Ovary (tissue), 9 donors: ENCODE data around the gene RUFY3. TPM values are rescaled to one million over a fixed set of nuclear protein-coding genes. Genes with fewer than 3 reads are reported as not detected.
"Not testable (repeated sequence)": the region's sequence is repeated elsewhere in the genome, so short reads cannot be mapped to it uniquely, and the experiment has no call there.

ENCODE experiments used
- DNase-seq, 5 donors: peaks; one replicate each; pipeline ENCODE4 v3.0.0-alpha.2; 2019 to 2020
- H3K27ac ChIP-seq, 2 donors: fragments of 200-600 bp; one replicate each; pipeline versions ENCODE4 v1.5.1 to v1.8.0; 2019 to 2022
- H3K27me3 ChIP-seq: fragments of 200-600 bp; one replicate; pipeline ENCODE4 v1.8.0; 2022
- H3K36me3 ChIP-seq: fragments of 200-600 bp; sonication (generic); one replicate; pipeline ENCODE4 v1.5.1; 2019
- H3K4me1 ChIP-seq: one replicate; pipeline ENCODE4 v1.8.1; 2013; ENCODE audit warnings: mild to moderate bottlenecking, moderate library complexity; ENCODE audit not compliant: insufficient read depth
- H3K4me3 ChIP-seq: fragments of 200-600 bp; sonication (generic); one replicate; pipeline ENCODE4 v1.5.1; 2017
- H3K9me3 ChIP-seq, 2 donors: fragments of 200-600 bp in 1 of 2; sonication (generic) in 1 of 2; one replicate each; pipeline versions ENCODE4 v1.5.1 to v1.8.1; 2013 to 2019; ENCODE audit warnings: mild to moderate bottlenecking in 1 of 2, moderate library complexity in 1 of 2
- EP300 ChIP-seq: sonication (generic); formaldehyde crosslinking; IDR thresholded peaks from one replicate; pipeline ENCODE4 v1.6.1; 2017; ENCODE audit warnings: antibody characterized with exemption
- POLR2A ChIP-seq: fragments of 450-650 bp; IDR thresholded peaks from one replicate; pipeline ENCODE4 v1.6.1; 2017; ENCODE audit warnings: antibody characterized with exemption, mild to moderate bottlenecking, moderate library complexity
- WGBS, 3 donors: extraction: QIAGEN DNeasy Blood & Tissue Kit in 1 of 3; methylation state at CpG; one replicate each; pipeline versions ENCODE4 v1.1.5 to v1.1.7; 2013 to 2017; 5-methylcytosine and 5-hydroxymethylcytosine counted together
- intact Hi-C, 4 donors: fragments of 100-400 bp; cut with DNase I; formaldehyde crosslinking; loops; one replicate each; pipeline versions ENCODE4 v1.11.0 to v1.15.1; 2022 to 2023
- polyA plus RNA-seq, 2 donors: library from polyadenylated mRNA; stranded (reverse); fragments of 200-250 nt in 1 of 2; fragments of 350-450 nt in 1 of 2; fragmentation: Illumina TruSeq in 1 of 2; extraction: RNeasy Lipid Tissue Mini Kit (QIAGEN cat#74804) in 1 of 2; gene quantifications; one replicate each; pipeline ENCODE4 v1.2.3, GENCODE V29; 2013 to 2014
- total RNA-seq, 7 donors: library from RNA; depleted of rRNA in 2 of 7; stranded (reverse); fragments of >200 nt in 2 of 7; fragmentation: NEBNext Ultra II Directional in 3 of 7; extraction: Animal tissue kit (Norgen Biotek cat#: 25700) in 3 of 7; gene quantifications; one replicate each; pipeline versions ENCODE4 v1.1.0 to v1.2.4, GENCODE V29; 2016 to 2023
- TF ChIP-seq, protein P1 (sequence below), 3 donors: fragments of 450-650 bp in 2 of 3; fragments of 200-600 bp in 1 of 3; IDR thresholded peaks; one replicate each; pipeline versions ENCODE4 v1.5.1 to v1.8.0; 2016 to 2022; ENCODE audit warnings: antibody characterized with exemption in 3 of 3, mild to moderate bottlenecking in 1 of 3
- donor health status: DM: no; HTN: no; CAD: no; lungs with moderate emphysema.
- donor health status: DM: no; HTN: no; CAD: no.
- donor health status: Bipolar disorder and iron deficiency.
- donor health status: DM: yes; HTN: yes; CAD: no.
- donor health status: DM: no; HTN: no; CAD: no.
- donor health status: DM: yes; HTN: yes; CAD: no.

Gene RUFY3
- total and polyA plus RNA-seq, 9 donors = 35.2 to 84.0 (median 63.3) TPM

DNA sequence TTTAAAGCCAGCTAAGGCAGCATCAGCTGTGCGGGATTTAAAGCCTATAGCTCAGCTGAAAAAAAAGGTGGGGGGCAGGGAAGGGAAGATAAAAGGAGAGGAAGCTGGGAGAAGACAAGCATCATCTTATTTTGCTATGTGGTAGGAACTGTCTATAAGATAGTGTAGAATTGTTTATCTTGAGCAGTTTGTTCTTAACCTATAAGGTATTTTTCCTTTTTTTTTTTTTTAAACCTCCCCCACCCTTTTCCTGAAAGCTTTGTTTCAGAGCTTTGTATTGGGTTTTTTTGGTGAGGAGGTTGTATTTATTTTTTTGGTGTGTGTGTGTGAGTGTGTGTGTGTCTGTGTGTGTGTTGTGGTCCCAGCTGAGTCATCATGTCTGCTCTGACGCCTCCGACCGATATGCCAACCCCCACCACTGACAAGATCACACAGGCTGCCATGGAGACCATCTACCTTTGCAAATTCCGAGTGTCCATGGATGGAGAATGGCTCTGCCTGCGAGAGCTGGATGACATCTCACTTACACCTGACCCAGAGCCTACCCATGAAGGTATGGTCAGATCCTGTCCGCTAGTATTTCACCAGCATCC lies 531 bp downstream of the RUFY3 start:
- no peak for TF ChIP-seq POLR2A
- no peak for TF ChIP-seq EP300
- TF ChIP-seq, protein P1, sequence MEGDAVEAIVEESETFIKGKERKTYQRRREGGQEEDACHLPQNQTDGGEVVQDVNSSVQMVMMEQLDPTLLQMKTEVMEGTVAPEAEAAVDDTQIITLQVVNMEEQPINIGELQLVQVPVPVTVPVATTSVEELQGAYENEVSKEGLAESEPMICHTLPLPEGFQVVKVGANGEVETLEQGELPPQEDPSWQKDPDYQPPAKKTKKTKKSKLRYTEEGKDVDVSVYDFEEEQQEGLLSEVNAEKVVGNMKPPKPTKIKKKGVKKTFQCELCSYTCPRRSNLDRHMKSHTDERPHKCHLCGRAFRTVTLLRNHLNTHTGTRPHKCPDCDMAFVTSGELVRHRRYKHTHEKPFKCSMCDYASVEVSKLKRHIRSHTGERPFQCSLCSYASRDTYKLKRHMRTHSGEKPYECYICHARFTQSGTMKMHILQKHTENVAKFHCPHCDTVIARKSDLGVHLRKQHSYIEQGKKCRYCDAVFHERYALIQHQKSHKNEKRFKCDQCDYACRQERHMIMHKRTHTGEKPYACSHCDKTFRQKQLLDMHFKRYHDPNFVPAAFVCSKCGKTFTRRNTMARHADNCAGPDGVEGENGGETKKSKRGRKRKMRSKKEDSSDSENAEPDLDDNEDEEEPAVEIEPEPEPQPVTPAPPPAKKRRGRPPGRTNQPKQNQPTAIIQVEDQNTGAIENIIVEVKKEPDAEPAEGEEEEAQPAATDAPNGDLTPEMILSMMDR (IDR thresholded peaks at IDR 0.05) = no peak
- Histone ChIP-seq H3K4me1 (peaks cover 7% of the 10 kb centered on the region), H3K27ac (peak overlapping the region in 1 of 2 donors; percentile 66), H3K9me3 (no peaks in the 10 kb centered on the region), H3K27me3 (no peaks in the 10 kb centered on the region), H3K36me3 (no peaks in the 10 kb centered on the region), H3K4me3 (peak overlapping the region; percentile 49)
- 8 to 17% (median 10%) methylated on average over 7 of the region's 7 CpGs for WGBS, 3 donors
- peak; percentile 21 to 56 (median 46) for DNase-seq
- intact Hi-C loops = no loop called here

DNA sequence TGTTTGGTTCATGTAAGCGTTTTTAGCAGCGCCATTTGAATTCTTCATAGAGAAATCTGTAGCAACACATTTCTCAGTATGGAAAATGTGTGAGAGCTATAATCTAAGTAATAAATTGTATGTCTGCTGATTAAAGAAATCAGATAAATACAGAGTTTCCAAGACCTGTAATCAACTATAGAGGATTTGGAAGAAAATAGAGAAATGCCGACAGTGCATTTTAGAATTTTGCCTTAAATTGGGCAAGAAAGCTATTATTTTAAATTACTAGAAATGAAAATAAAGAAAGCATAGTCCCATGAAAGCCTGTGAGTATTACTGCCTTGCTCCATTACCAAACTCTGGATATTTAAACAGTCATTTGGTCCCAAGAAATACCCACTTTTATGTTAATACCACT lies 2.7 kb downstream of the RUFY3 start:
- H3K4me3 ChIP-seq = no peak overlapping the region
- H3K27ac ChIP-seq = no peak overlapping the region
- TF ChIP-seq, protein P1 (IDR thresholded peaks at IDR 0.05) = no peak
- TF ChIP-seq POLR2A = no peak
- TF ChIP-seq EP300 = no peak
- no peaks in the 10 kb centered on the region for H3K36me3 ChIP-seq
- no peak for DNase-seq
- no peaks in the 10 kb centered on the region for H3K27me3 ChIP-seq
- intact Hi-C loops = no loop called here
- H3K9me3 ChIP-seq = no peaks in the 10 kb centered on the region
- WGBS, 3 donors = 91 to 94% (median 94%) methylated on average over 3 of the region's 3 CpGs
- H3K4me1 ChIP-seq = peaks cover 7% of the 10 kb centered on the region

DNA sequence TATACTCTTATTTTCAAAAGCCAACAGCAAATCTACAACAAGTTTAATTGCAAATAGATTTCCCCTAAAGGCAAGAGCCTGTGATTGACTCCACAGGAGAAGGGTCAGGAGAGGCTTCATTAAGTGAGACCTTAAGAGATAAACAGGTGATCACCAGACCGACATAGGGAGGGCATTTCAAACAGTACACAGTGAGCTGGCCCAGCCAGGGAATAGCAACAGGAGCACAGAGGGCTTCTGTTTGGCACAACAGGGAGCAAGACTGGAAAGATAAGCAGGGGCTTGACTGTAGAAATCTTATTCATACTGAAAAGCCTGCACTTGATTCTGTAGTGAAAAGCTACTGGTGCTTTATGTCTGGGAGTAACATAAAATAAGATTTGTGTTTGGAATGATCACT lies 3.9 kb downstream of the RUFY3 start:
- Histone ChIP-seq H3K9me3 (no peaks in the 10 kb centered on the region), H3K4me1 (peaks cover 8% of the 10 kb centered on the region), H3K27me3 (no peaks in the 10 kb centered on the region), H3K27ac (no peak overlapping the region), H3K36me3 (no peaks in the 10 kb centered on the region), H3K4me3 (no peak overlapping the region)
- TF ChIP-seq, protein P1 (IDR thresholded peaks at IDR 0.05) = no peak
- TF ChIP-seq EP300 (no peak), POLR2A (no peak)
- WGBS, 3 donors = 28 to 59% (median 43%) methylated on average over 1 of the region's 1 CpG
- no peak for DNase-seq
- intact Hi-C loops = no loop called here

DNA sequence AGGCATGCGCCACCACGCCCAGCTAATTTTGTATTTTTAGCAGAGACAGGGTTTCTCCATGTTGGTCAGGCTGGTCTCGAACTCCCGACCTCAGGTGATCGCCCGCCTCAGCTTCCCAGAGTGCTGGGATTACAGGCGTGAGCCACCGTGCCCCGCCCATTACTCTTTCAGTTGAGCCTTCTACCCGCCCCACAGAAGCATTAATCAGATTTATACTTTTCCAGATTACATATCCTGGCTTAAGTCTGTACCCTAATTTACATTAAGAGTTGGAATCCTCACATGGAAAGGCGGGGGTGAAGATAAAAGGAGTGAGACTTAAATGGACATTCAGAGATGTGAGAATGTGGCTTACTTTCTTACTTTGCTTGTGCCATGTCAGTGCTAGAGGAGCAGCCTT lies 4.8 kb downstream of the RUFY3 start:
- WGBS, 3 donors = 92 to 98% (median 93%) methylated on average over 11 of the region's 11 CpGs
- DNase-seq = not testable (repeated sequence)

DNA sequence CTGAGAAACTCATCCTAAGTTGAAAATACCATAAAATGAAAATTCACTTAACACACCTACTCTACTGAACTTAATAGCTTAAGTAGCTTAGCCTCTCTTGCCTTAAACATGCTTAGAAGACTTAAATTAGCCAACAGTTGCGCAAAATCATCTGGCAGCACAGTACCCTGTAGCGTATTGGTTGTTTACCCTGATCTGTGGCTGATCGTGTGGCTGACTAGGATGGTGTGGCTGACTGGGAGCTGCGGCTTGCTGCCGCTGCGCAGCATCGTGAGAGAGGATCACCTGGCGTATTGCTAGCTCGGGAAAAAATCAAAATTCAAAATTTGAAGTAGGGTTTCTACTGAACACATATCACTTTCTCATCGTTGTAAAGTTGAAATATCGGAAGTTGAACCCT lies 6.3 kb downstream of the RUFY3 start:
- H3K4me3 ChIP-seq = no peak overlapping the region
- intact Hi-C loops = no loop called here
- H3K9me3 ChIP-seq = no peaks in the 10 kb centered on the region
- WGBS, 3 donors = 67 to 88% (median 74%) methylated on average over 11 of the region's 11 CpGs
- no peaks in the 10 kb centered on the region for H3K36me3 ChIP-seq
- no peak overlapping the region for H3K27ac ChIP-seq
- peaks cover 12% of the 10 kb centered on the region for H3K4me1 ChIP-seq
- DNase-seq = no peak
- H3K27me3 ChIP-seq = no peaks in the 10 kb centered on the region
- TF ChIP-seq EP300 (no peak), POLR2A (no peak)

More for the DNA sequence above, 4.8 kb downstream of the RUFY3 start:
- H3K9me3 ChIP-seq, H3K27me3 ChIP-seq, H3K27ac ChIP-seq, H3K4me3 ChIP-seq, intact Hi-C loops, H3K36me3 ChIP-seq: not testable (repeated sequence)
- peaks cover 12% of the 10 kb centered on the region for H3K4me1 ChIP-seq

DNA sequence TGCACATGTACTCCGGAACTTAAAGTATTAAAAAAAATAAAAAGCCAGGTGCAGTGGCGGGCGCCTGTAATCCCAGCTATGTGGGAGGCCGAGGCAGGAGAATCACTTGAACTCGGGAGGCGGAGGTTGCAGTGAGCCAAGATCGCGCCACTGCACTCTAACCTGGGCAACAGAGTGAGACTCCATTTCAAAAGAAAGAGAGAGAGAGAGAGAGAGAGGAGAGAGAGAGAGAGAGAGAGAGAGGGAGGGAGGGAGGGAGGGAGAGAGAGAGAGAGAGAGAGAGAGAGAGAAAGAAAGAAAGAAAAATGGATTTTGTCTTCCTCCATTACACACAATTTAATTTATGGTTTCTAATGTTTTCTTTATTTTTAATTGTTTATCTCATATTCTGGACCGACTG lies 11.1 kb downstream of the RUFY3 start:
- WGBS, 3 donors = 87 to 94% (median 89%) methylated on average over 9 of the region's 9 CpGs
- H3K27ac ChIP-seq, H3K9me3 ChIP-seq, DNase-seq, H3K27me3 ChIP-seq, H3K4me1 ChIP-seq, H3K36me3 ChIP-seq, intact Hi-C loops, H3K4me3 ChIP-seq: not testable (repeated sequence)
